ENCODE data around the gene PLEKHM3. TPM values are rescaled to one million over a fixed set of nuclear protein-coding genes. Genes with fewer than 3 reads are reported as not detected.

PLEKHM3 gene
- total and polyA plus RNA-seq, 2 of the 4 experiments (the other 2 are of a cell fraction): 2.4 to 11.3 TPM

GRCh38 chr2:207960090-207960489, 65.2 kb downstream of the PLEKHM3 start:
- Histone ChIP-seq H2AFZ (replicated peaks; ENCODE audit: low read length, poor library complexity) (no peak overlapping the region), H3K79me1 (ENCODE audit: low read depth in 1 of 2, low read length in 2 of 2) (no peaks in the 10 kb centered on the region), H4K8ac (ENCODE audit: low read depth in 2 of 2, low read length in 2 of 2) (no peak overlapping the region), H3K27me3 (ENCODE audit: control insufficient read depth, insufficient read depth, low read length) (no peaks in the 10 kb centered on the region), H3K14ac (replicated peaks; ENCODE audit: low read depth, low read length) (no peak overlapping the region), H3K27ac (ENCODE audit: insufficient read depth, low read length) (no peak overlapping the region), H3K9me3 (ENCODE audit: control insufficient read depth, insufficient read depth, low read length) (no peaks in the 10 kb centered on the region), H2BK20ac (ENCODE audit: low read depth, low read length) (no peak overlapping the region), H4K91ac (ENCODE audit: insufficient read depth, low read depth, low read length) (no peak overlapping the region), H2AK5ac (ENCODE audit: low read depth, low read length) (no peak overlapping the region), H3K36me3 (ENCODE audit: control insufficient read depth, insufficient read depth, low read length) (no peaks in the 10 kb centered on the region), H3K4me3 (ENCODE audit: insufficient read depth, low read depth, low read length) (no peak overlapping the region), H2BK5ac (ENCODE audit: low read depth, low read length, poor library complexity, severe bottlenecking) (no peak overlapping the region), H3K4ac (ENCODE audit: low read depth, low read length) (no peak overlapping the region), H3K4me2 (ENCODE audit: low read depth, low read length) (no peak overlapping the region), H3K4me1 (ENCODE audit: control insufficient read depth, insufficient read depth, low read length) (no peaks in the 10 kb centered on the region), H3K18ac (ENCODE audit: low read depth, low read length) (no peak overlapping the region), H2BK120ac (ENCODE audit: low read depth, low read length) (no peak overlapping the region), H4K20me1 (ENCODE audit: insufficient read depth, low read length) (no peaks in the 10 kb centered on the region; the same call in none of the 2 replicates), H3K9ac (ENCODE audit: low read depth, low read length) (no peak overlapping the region), H2BK15ac (ENCODE audit: low read depth, low read length) (no peak overlapping the region), H3K9me1 (ENCODE audit: insufficient read depth, low read length) (no peaks in the 10 kb centered on the region), H4K5ac (ENCODE audit: low read depth, low read length) (no peak overlapping the region), H2AK9ac (replicated peaks; ENCODE audit: low read depth, low read length, poor library complexity) (no peak overlapping the region), H3K56ac (ENCODE audit: extremely low read depth, insufficient read depth, low read length) (no peak overlapping the region), H3K23ac (ENCODE audit: low read depth, low read length) (no peak overlapping the region)
- no TSS peak for BruUV-seq (replicated peaks)
- WGBS, 2 experiments (ENCODE audit: extremely low coverage in 2 of 2, insufficient read length in 1 of 2): no CpG with 5 or more reads among the region's 1 CpG
- ChIA-PET POLR2A (ENCODE audit: unreplicated experiment) (no interaction called here), CTCF (no interaction called here)
- ATAC-seq (ENCODE audit: low read depth) (no peak), DNase-seq (no peak)
- intact Hi-C loops (cut with micrococcal nuclease) (no loop called here), dilution Hi-C loops (cut with HindIII; ENCODE audit: low sequenced_read_pairs, unreplicated experiment) (no loop called here), in situ Hi-C loops (cut with MboI; ENCODE audit: low sequenced_read_pairs) (no loop called here)
- TF ChIP-seq, protein P1, sequence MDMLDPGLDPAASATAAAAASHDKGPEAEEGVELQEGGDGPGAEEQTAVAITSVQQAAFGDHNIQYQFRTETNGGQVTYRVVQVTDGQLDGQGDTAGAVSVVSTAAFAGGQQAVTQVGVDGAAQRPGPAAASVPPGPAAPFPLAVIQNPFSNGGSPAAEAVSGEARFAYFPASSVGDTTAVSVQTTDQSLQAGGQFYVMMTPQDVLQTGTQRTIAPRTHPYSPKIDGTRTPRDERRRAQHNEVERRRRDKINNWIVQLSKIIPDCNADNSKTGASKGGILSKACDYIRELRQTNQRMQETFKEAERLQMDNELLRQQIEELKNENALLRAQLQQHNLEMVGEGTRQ (IDR thresholded peaks at IDR 0.05; ENCODE audit: low read depth, low read length): no peak
- TF ChIP-seq BHLHE40 (IDR thresholded peaks at IDR 0.05; ENCODE audit: low read depth, low read length) (no peak), FOS (IDR thresholded peaks at IDR 0.05; ENCODE audit: low read depth, low read length) (no peak), CEBPB (IDR thresholded peaks at IDR 0.05; ENCODE audit: low read depth, low read length) (no peak), RFX5 (IDR thresholded peaks at IDR 0.05; ENCODE audit: low read depth, low read length) (no peak), CHD1 (IDR thresholded peaks at IDR 0.05; ENCODE audit: low read depth, low read length) (no peak), POLR2A (IDR thresholded peaks at IDR 0.05; ENCODE audit: low read depth, low read length) (no peak), MAZ (IDR thresholded peaks at IDR 0.05; ENCODE audit: borderline replicate concordance, low read depth, low read length) (no peak), MAFK (IDR thresholded peaks at IDR 0.05; ENCODE audit: low read depth, low read length) (no peak), SMC3 (IDR thresholded peaks at IDR 0.05; ENCODE audit: low read depth, low read length) (no peak), RAD21 (IDR thresholded peaks at IDR 0.05; ENCODE audit: low read length) (no peak), MXI1 (IDR thresholded peaks at IDR 0.05; ENCODE audit: borderline replicate concordance, low read depth, low read length) (no peak), NFE2L2 (IDR thresholded peaks at IDR 0.05; ENCODE audit: low read depth, low read length) (no peak), RCOR1 (IDR thresholded peaks at IDR 0.05; ENCODE audit: insufficient replicate concordance, low read length) (no peak)
- TF ChIP-seq, protein P2, sequence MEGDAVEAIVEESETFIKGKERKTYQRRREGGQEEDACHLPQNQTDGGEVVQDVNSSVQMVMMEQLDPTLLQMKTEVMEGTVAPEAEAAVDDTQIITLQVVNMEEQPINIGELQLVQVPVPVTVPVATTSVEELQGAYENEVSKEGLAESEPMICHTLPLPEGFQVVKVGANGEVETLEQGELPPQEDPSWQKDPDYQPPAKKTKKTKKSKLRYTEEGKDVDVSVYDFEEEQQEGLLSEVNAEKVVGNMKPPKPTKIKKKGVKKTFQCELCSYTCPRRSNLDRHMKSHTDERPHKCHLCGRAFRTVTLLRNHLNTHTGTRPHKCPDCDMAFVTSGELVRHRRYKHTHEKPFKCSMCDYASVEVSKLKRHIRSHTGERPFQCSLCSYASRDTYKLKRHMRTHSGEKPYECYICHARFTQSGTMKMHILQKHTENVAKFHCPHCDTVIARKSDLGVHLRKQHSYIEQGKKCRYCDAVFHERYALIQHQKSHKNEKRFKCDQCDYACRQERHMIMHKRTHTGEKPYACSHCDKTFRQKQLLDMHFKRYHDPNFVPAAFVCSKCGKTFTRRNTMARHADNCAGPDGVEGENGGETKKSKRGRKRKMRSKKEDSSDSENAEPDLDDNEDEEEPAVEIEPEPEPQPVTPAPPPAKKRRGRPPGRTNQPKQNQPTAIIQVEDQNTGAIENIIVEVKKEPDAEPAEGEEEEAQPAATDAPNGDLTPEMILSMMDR (conservative IDR thresholded peaks at IDR 0.05; ENCODE audit: low read depth, low read length): no peak
- TF ChIP-seq, protein P3, sequence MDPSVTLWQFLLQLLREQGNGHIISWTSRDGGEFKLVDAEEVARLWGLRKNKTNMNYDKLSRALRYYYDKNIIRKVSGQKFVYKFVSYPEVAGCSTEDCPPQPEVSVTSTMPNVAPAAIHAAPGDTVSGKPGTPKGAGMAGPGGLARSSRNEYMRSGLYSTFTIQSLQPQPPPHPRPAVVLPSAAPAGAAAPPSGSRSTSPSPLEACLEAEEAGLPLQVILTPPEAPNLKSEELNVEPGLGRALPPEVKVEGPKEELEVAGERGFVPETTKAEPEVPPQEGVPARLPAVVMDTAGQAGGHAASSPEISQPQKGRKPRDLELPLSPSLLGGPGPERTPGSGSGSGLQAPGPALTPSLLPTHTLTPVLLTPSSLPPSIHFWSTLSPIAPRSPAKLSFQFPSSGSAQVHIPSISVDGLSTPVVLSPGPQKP (IDR thresholded peaks at IDR 0.05; ENCODE audit: borderline replicate concordance, low read depth, low read length): no peak

All from IMR-90 (cell line).